ENCODE results near the gene COQ9. TPM values are rescaled to one million over a fixed set of nuclear protein-coding genes. Genes with fewer than 3 reads are reported as not detected.

Gene COQ9
- total RNA-seq, 2 experiments from 2014 or later: 37.1 to 40.3 TPM

DNA sequence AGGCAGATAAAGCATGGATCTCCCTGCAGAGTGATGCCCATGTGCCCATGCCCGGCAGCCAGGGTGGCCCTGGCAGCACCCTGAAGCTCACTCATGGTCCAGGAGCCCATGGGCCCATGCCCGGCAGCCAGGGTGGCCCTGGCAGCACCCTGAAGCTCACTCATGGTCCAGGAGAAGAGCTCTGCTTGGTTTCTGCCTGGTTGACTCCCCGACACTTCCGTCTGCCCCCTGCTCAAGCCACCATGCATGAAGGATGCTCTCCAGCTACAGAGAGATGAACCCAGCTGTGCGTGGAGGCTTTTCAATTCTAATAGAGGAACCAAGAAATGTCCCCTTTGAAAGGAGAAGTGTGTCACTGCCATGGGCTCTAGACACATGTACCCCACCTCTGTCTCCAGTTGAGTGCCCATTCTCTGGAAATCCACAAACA lies 34.0 kb upstream of the COQ9 start:
- Mint-ChIP-seq H3K4me3 (no peak overlapping the region), H3K27ac (no peak overlapping the region), H3K27me3 (no peaks in the 10 kb centered on the region), H3K9me3 (no peaks in the 10 kb centered on the region), H3K36me3 (no peaks in the 10 kb centered on the region), H3K4me1 (peaks cover 11% of the 10 kb centered on the region)
- POLR2A ChIA-PET: interaction anchor here (0.6 kb wide), 1 partner anchor 81 kb away, joined by 3 read pairs; no protein-coding TSS in a partner anchor
- no peak for ATAC-seq (ENCODE audit: low read depth)
- no peak for DNase-seq

DNA sequence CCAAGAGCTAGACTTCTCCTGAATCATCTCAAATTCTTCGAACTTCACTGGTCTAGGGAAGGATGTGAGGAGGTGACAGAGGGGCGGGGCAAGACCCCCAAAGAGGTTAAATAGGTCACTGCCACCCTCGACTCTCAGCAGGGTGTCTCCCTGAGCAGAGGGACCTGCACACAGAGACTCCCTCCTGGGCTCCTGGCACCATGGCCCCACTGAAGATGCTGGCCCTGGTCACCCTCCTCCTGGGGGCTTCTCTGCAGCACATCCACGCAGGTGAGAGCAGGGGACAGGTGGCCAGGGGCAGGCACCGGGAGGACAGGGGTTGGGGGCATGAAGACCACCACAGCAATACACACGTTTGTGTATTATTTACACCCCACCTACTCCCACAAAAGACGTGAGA lies 33.5 kb upstream of the COQ9 start:
- Mint-ChIP-seq H3K36me3 (no peaks in the 10 kb centered on the region), H3K27me3 (no peaks in the 10 kb centered on the region), H3K9me3 (no peaks in the 10 kb centered on the region), H3K27ac (no peak overlapping the region), H3K4me3 (no peak overlapping the region), H3K4me1 (peaks cover 13% of the 10 kb centered on the region)
- DNase-seq: no peak
- ATAC-seq (ENCODE audit: low read depth): no peak
- POLR2A ChIA-PET: no interaction called here

DNA sequence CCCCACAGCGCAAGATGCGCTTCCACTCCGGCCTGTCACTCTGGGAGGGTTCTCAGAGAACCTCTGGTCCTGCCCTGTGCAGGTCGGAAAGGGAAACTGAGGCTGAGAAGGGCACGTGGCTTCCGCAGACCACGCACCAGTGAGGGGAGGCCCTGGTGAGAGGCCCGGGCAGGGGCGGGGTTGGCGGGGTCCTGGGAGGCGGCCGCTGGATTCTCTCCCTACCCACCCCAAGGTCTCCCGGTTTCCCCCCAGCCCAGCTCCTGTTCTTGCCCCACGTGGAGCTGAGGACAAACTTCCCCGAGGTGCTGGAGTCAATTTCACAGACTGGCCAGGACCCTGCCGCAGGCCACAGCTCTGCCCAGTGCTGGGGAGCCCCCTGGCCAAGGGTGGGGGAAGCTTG lies 31.2 kb upstream of the COQ9 start:
- POLR2A ChIA-PET: interaction anchor here (0.6 to 4.0 kb wide), 9 partner anchors 11 to 201 kb away, joined by 3 to 25 read pairs (median 4); partner anchors contain the start of genes CIAPIN1, COQ9 and POLR2C
- Mint-ChIP-seq H3K9me3 (no peaks in the 10 kb centered on the region), H3K27ac (no peak overlapping the region), H3K36me3 (no peaks in the 10 kb centered on the region), H3K4me1 (peaks cover 18% of the 10 kb centered on the region), H3K4me3 (no peak overlapping the region), H3K27me3 (no peaks in the 10 kb centered on the region)
- ATAC-seq (ENCODE audit: low read depth) (no peak), DNase-seq (no peak)

DNA sequence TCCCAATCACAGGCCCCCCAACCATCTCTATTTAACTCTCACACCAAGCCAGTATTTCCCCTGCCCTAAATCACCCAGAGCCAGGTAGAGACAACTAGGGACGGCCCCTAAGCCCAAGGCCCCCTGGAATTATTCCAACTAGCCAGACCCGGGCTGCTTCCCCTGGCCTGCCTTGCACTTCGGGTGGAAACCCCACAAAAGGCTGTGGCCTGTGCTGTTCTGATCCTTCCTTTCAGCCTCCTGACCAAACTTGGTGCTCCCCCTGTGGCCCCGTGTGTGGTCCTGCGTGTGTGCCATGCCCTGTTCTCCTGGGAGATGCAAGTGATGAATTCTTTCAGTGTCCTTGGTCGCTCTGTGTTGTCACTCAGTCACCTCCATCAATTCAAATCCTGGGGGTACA lies 27.8 kb upstream of the COQ9 start:
- no peak for ATAC-seq (ENCODE audit: low read depth)
- POLR2A ChIA-PET: interaction anchor here (1.7 to 4.0 kb wide), 3 partner anchors 27 to 119 kb away, joined by 6 to 25 read pairs (median 8); partner anchors contain the start of genes CIAPIN1 and COQ9
- Mint-ChIP-seq H3K9me3 (no peaks in the 10 kb centered on the region), H3K36me3 (no peaks in the 10 kb centered on the region), H3K27ac (peak overlapping the region; percentile 40), H3K4me1 (peaks cover 18% of the 10 kb centered on the region), H3K4me3 (peak overlapping the region; percentile 25), H3K27me3 (no peaks in the 10 kb centered on the region)
- DNase-seq: no peak

DNA sequence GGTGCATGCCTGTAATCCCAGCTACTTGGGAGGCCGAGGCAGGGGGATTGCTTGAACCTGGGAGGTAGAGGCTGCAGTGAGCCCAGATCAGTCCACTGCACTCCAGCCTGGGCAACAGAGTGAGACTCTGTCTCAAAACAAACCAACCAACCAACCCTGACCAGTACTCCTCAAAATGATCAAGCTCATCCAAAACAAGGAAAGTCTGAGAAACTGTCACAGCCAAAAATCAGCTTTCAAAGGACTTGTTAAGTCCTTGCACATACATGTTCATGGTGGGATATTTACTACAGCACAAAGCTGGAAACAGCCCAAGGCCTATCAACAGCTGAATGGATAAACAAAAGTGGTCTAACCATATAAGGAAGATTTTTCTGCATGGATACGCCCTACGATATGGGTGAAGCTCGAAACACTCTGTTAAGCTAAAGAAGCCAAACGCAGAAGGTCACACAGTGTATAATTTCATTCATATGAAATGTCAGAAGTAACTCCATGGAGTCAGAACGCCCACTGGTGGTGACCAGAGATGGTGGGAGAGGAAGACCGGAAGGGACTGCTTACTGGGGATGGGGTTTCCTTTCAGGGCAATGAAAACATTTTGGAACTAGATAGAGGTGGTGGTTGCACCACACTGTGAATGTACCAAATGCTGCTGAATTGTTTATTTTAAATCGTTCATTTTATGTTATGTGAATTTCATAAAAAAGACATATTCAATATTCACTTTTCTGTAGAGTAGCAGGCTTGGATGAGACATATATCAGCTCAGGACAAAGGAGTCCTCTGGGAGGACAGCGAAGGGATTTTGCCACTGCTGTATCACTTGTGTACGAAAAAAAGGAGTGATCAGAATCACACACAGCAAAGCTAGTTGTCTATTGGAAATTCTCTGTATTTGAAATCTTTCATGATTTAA lies 25.0 kb upstream of the COQ9 start:
- POLR2A ChIA-PET: interaction anchor here (1.4 kb wide), 1 partner anchor 40 kb away, joined by 4 read pairs; the partner anchor contains the start of gene POLR2C
- no peak overlapping the region for H3K27ac Mint-ChIP-seq

DNA sequence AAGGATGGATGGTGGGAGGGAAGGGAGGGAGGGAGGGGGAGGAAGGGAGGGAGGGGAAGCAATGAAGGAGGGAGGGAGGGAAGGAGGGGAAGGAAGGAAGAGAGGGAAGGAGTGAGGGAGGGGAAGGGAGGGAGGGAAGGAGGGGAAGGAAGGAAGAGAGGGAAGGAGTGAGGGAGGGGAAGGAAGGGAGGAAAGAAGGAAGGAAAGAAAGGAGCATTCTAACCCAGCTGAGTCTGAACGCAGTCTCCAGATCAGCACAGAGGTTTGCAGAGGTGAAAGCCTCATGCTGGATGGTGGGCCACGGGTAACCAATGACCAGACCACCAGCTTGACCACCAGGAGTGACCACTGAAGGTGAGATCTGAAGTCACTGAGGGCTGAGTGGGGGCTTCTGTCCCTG lies 24.1 kb upstream of the COQ9 start:
- peaks cover 11% of the 10 kb centered on the region for H3K4me1 Mint-ChIP-seq
- H3K4me3 Mint-ChIP-seq: no peak overlapping the region
- POLR2A ChIA-PET: no interaction called here
- no peaks in the 10 kb centered on the region for H3K9me3 Mint-ChIP-seq
- ATAC-seq (ENCODE audit: low read depth): no peak
- H3K36me3 Mint-ChIP-seq: peaks cover 5% of the 10 kb centered on the region
- H3K27ac Mint-ChIP-seq: no peak overlapping the region
- DNase-seq: no peak
- H3K27me3 Mint-ChIP-seq: no peaks in the 10 kb centered on the region

More for the DNA sequence above, 25.0 kb upstream of the COQ9 start:
- Mint-ChIP-seq H3K4me3 (no peak overlapping the region), H3K4me1 (peaks cover 15% of the 10 kb centered on the region), H3K36me3 (peaks cover under 1% of the 10 kb centered on the region), H3K9me3 (no peaks in the 10 kb centered on the region), H3K27me3 (no peaks in the 10 kb centered on the region)
- ATAC-seq (ENCODE audit: low read depth) (no peak), DNase-seq (no peak)

DNA sequence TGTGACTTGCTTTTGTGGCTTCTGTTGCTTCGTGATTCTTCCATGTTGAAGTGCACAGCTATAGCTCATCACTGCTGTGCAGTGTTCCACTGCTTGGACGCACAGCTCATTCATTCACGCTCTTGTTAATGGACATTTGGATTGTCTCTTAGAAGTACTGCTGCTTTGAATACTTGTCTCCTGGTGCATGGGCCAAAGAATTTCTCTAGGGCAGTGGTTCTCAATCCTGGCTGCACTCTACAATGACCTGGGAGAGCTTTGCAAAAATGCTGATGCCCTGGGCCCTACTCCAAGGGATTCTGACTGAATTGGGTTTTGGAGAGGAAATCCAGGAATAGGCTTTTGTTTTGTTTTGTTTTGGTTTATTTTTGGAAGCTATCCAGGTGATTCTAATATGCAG lies 22.7 kb upstream of the COQ9 start:
- Mint-ChIP-seq H3K27ac (no peak overlapping the region), H3K9me3 (no peaks in the 10 kb centered on the region), H3K27me3 (no peaks in the 10 kb centered on the region), H3K36me3 (peaks cover 9% of the 10 kb centered on the region), H3K4me3 (no peak overlapping the region), H3K4me1 (peaks cover 1% of the 10 kb centered on the region)
- ATAC-seq (ENCODE audit: low read depth) (no peak), DNase-seq (no peak)
- POLR2A ChIA-PET: no interaction called here

DNA sequence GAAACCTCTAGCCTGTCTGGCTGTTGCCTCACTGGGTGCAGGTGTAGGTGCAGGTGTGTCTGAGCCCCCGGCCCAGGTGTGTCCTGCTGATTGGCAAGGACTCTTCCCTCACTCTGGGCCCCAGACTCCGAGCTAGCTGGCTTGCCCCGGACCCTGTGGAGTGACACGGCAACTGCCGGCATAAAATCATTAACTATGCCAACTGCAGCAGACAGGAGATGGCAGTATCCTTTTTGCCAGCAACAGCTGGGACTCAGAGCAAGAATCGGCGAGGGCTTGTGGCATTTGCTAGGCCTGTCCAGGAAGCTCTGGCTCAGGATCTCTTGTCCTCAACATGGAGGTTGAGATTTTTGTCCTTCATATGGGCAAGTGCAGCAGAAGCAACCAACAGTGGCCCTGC lies 20.9 kb upstream of the COQ9 start:
- DNase-seq (no peak), ATAC-seq (ENCODE audit: low read depth) (no peak)
- H3K9me3 Mint-ChIP-seq: no peaks in the 10 kb centered on the region
- H3K4me1 Mint-ChIP-seq: no peaks in the 10 kb centered on the region
- POLR2A ChIA-PET: no interaction called here
- no peak overlapping the region for H3K27ac Mint-ChIP-seq
- no peak overlapping the region for H3K4me3 Mint-ChIP-seq
- H3K36me3 Mint-ChIP-seq: peaks cover 20% of the 10 kb centered on the region
- H3K27me3 Mint-ChIP-seq: no peaks in the 10 kb centered on the region

DNA sequence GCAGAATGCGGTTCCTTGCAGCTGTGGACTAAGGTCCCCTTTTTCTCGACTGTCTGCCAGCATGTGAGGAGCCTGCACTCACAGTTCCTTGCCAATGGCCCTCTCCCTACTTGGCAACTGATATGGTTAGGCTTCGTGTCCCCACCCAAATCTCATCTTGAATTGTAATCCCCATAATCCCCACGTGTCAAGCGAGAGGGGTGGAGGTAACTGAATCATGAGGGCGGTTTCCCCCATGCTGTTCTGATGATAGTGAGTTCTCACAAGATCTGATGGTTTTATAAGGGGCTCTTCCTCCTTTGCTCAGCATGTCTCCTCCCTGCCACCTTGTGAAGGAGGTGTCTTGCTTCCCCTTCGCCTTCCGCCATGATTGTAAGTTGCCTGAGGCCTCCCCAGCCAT lies 20.0 kb upstream of the COQ9 start:
- H3K4me1 Mint-ChIP-seq: no peaks in the 10 kb centered on the region

DNA sequence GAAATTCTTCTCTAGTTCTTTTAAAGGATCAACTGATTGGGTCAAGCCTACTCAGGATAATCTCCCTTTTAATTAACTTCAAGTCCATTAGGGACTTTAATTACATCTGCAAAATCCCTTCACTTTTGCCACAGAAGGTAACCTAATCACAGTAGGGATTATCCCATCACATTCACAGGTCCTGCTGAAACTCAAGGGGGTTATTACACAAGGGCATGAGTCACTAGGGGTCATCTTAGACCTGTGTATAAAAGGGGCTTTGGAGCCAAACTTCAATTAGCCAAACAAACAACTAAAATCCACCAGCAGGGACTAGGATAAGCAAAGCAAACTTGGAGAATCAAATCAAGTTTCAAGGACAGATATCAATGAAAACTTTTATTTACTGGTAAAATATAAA lies 19.5 kb upstream of the COQ9 start:
- Mint-ChIP-seq H3K27ac (no peak overlapping the region), H3K36me3 (peaks cover 21% of the 10 kb centered on the region)
- ATAC-seq (ENCODE audit: low read depth): no peak

More for the DNA sequence above, 20.0 kb upstream of the COQ9 start:
- Mint-ChIP-seq H3K36me3 (peaks cover 21% of the 10 kb centered on the region), H3K27me3 (no peaks in the 10 kb centered on the region), H3K4me3 (no peak overlapping the region), H3K9me3 (no peaks in the 10 kb centered on the region), H3K27ac (no peak overlapping the region)
- ATAC-seq (ENCODE audit: low read depth): no peak
- no peak for DNase-seq
- POLR2A ChIA-PET: no interaction called here

DNA sequence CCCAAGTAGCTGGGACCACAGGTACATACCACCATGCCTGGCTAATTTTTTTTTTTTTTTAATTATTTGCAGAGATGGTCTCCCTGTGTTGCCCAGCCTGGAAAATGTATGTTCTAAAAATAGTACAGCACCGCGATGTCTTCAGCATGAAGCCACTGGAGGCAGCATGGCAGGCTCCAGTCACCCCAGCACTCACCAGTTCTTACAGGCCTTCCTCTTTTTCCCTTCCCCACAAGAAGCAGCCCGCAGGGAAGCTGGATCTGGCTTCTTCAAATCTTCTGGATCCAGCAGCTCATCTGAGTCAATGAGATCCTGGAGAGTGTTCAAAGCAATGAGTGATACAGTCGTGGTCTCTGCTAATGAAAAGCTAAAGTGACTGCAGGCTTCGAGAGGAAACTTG lies 16.3 kb upstream of the COQ9 start:
- Mint-ChIP-seq H3K4me3 (no peak overlapping the region), H3K4me1 (peaks cover 3% of the 10 kb centered on the region), H3K27me3 (no peaks in the 10 kb centered on the region), H3K27ac (no peak overlapping the region), H3K9me3 (no peaks in the 10 kb centered on the region), H3K36me3 (peaks cover 37% of the 10 kb centered on the region)
- POLR2A ChIA-PET: no interaction called here
- no peak for ATAC-seq (ENCODE audit: low read depth)
- DNase-seq: no peak

More for the DNA sequence above, 19.5 kb upstream of the COQ9 start:
- Mint-ChIP-seq H3K4me1 (no peaks in the 10 kb centered on the region), H3K9me3 (no peaks in the 10 kb centered on the region), H3K27me3 (no peaks in the 10 kb centered on the region), H3K4me3 (no peak overlapping the region)
- POLR2A ChIA-PET: no interaction called here
- DNase-seq: no peak

DNA sequence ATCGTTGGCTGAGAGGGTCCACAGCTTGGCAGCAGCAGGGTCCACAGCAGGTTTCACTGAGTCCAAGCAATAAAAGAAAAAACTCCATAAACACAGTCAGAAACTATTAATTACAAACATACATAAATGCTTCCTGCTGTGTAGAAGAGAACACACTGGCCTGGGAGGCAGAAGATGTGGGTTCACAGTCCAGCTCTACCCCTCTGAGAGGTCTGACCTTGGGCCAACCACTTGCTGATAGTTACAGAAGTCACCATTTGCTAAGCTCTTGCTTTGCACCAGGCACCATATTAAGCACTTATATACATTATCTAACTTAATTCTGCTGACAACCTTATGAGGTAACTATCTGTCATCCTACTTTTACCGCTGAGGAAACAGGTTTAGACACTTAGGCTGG lies 14.8 kb upstream of the COQ9 start:
- no peak for ATAC-seq (ENCODE audit: low read depth)
- Mint-ChIP-seq H3K27ac (peak overlapping the region; percentile 51), H3K36me3 (peaks cover 39% of the 10 kb centered on the region), H3K27me3 (no peaks in the 10 kb centered on the region), H3K4me3 (no peak overlapping the region), H3K4me1 (peaks cover 3% of the 10 kb centered on the region), H3K9me3 (no peaks in the 10 kb centered on the region)
- POLR2A ChIA-PET: interaction anchor here (1.6 to 2.6 kb wide), 2 partner anchors 14 to 16 kb away, joined by 4 to 17 read pairs; partner anchors contain the start of genes CIAPIN1 and COQ9
- DNase-seq: no peak

DNA sequence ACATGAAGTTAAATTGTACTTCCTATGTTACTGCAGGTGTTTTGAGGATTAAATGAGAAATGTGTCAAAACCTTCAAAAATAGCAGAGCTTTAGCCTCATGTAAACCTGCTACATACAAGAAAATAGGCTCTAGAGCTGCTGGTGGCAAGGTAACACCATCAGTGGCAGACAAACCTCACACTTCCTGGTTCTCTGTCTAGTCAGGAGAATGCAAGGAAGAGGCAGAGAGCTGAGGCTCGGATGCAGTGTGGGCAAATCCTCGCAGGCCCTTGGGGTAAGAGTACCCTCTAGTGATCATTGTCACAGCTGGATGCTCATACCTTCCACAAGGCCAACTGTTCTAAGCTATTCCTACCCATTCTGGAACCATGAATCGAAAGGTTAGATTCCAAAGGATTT lies 14.3 kb upstream of the COQ9 start:
- no peak for DNase-seq
- Mint-ChIP-seq H3K36me3 (peaks cover 36% of the 10 kb centered on the region), H3K4me1 (peaks cover 3% of the 10 kb centered on the region), H3K9me3 (no peaks in the 10 kb centered on the region), H3K4me3 (no peak overlapping the region), H3K27me3 (no peaks in the 10 kb centered on the region), H3K27ac (peak overlapping the region; percentile 51)
- ATAC-seq (ENCODE audit: low read depth): peak; percentile 65
- POLR2A ChIA-PET: interaction anchor here (0.9 to 2.6 kb wide), 3 partner anchors 14 to 86 kb away, joined by 3 to 17 read pairs (median 4); partner anchors contain the start of genes CIAPIN1 and COQ9

DNA sequence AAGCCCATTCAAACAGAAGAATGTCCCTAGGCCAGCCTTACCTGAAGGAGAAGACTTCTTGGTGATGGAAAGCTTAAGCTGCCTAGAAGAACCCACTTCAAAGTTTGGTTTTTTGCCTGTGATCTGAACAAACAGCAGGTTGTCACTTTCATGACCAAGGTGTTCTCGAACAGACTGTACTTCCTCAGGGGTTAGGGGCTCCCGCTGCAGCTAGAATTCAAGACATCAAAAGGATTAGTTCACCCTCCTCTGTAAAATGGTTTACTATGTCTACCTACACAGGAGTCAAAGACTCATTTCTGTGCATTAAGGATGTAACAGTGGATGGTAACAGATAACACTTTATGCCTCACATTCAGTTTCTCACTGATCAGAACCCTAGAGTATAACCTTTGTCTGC lies 13.3 kb upstream of the COQ9 start:
- H3K4me3 Mint-ChIP-seq: no peak overlapping the region
- H3K36me3 Mint-ChIP-seq: peaks cover 42% of the 10 kb centered on the region
- DNase-seq: no peak
- H3K27ac Mint-ChIP-seq: no peak overlapping the region
- H3K27me3 Mint-ChIP-seq: no peaks in the 10 kb centered on the region
- peaks cover 3% of the 10 kb centered on the region for H3K4me1 Mint-ChIP-seq
- peak; percentile 42 for ATAC-seq (ENCODE audit: low read depth)
- H3K9me3 Mint-ChIP-seq: no peaks in the 10 kb centered on the region
- POLR2A ChIA-PET: interaction anchor here (0.9 to 2.6 kb wide), 2 partner anchors 13 to 85 kb away, joined by 3 to 17 read pairs; partner anchors contain the start of genes CIAPIN1 and COQ9
